OCI-LY3 (cell line): ENCODE results near the gene SLCO1C1.

ENCODE experiments used
- CTCF ChIP-seq: fragments of 200-600, 300-600 bp; sonication (generic); IDR thresholded peaks from 2 replicates; pipeline ENCODE4 v1.5.1; 2014; ENCODE audit warnings: antibody characterized with exemption, low read length, low read depth
- EZH2phosphoT487 ChIP-seq: fragments of 200-600 bp; shearing (Covaris generic); IDR thresholded peaks from 2 replicates; pipeline ENCODE4 v1.6.1; 2018; ENCODE audit warnings: antibody characterized with exemption, mixed run types, low read depth

DNA sequence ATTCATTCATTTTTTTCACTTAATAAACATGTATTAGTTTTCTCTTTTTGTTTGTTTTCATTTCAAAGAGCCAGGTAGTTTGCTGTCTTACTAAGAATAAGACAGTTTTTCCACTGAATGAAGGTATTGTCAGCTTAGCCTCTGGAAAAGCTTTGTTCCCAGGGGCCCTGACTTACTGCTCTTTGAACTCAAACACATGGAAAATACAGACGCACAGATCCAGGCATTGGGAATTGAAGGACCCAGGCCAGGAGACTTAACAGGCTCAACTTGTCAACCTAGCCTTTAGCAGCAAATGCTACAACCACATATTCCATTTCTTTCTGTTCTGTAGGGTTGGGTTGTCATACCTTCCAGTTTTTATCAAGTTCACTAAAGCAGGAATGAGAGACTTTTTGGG lies 38.5 kb upstream of the SLCO1C1 start:
- no peak for TF ChIP-seq CTCF
- TF ChIP-seq EZH2phosphoT487: no peak
